Hindlimb muscle (tissue), 1 donor: ENCODE measurements around the gene SLC44A4. TPM values are rescaled to one million over a fixed set of nuclear protein-coding genes. Genes with fewer than 3 reads are reported as not detected.
A peak's percentile ranks its signal among the peaks of the same experiment; 100 is the strongest.
"Not testable (repeated sequence)": the region's sequence is repeated elsewhere in the genome, so short reads cannot be mapped to it uniquely, and the experiment has no call there.

Source experiments
- DNase-seq: peaks from one replicate; pipeline ENCODE4 v3.0.0-alpha.2; 2013
- polyA plus RNA-seq: library from polyadenylated mRNA; unstranded; fragments of 120-200 nt; gene quantifications from one replicate; pipeline ENCODE4 v1.2.1, GENCODE V29; 2013; ENCODE audit not compliant: insufficient read length

SLC44A4 gene
- polyA plus RNA-seq, 1 donor, result 0.23 TPM

DNA sequence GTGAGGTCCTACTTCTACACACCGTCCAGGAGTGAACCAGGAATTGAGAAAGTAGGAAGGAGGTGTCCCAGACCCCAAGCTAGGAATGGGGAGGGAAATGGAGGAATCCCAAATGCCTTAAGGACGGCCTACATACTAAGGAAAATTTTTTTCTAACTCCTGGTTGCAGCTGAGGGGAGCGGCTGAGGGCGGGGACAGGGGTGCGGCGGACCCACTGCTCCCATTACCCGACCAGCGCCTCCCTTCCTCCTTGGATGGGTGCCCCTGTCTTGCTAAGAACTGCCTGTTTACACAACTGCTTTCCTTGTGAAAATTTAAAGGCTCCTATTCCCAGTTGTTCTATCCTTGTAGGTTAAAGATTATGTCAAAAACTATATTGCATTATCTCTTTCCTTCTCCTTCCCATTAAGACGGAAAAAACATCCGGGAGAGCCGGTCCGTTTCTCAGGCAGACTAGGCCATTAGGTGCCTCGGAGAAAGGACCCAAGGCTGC, 52.0 kb downstream of the SLC44A4 start:
- DNase-seq, result peak; percentile 94

DNA sequence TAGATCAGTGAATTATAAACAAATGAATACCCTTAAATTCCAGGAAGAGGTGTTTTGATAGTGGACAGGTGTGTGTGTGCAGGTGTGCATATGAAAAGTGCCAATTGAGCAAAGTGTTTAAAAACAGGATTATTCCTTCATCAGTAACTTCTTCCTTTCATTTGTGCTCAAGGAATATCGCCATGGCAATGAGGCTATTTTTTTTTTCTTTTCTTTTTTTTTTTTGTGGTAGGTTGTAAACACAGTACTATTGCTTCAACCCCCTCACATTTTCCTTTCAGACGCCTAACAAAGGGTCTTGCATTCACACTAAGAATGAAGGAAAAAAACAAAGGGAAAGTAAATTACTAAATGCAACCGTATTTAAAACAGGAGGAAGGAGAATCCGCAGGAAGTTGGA, 53.2 kb downstream of the SLC44A4 start:
- DNase-seq, result no peak

DNA sequence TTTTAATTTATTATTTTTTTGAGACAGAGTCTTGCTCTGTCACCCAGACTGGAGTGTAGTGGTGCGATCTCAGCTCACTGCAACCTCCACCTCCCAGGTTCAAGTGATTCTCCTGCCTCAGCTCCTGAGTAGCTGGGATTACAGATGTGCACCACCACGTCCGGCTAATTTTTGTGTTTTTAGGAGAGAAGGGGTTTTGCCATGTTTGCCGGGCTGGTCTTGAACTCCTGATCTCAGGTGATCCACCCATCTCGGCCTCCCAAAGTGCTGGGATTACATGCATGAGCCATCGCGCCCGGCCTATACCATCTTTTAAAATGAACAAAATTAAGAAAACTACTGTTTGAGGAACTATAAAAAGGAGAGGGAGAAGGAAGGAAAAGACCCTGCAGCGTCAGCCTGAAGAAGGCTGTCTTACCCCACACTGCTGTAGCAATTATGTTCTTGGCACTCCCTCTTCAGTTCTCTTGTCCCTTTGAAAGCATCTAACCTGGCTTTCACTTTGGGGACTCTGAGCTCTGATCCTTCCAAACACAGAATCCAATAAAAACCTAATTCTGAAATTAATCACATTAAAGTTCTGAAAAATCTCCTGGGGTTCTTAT, 55.1 kb downstream of the SLC44A4 start:
- DNase-seq, result not testable (repeated sequence)

DNA sequence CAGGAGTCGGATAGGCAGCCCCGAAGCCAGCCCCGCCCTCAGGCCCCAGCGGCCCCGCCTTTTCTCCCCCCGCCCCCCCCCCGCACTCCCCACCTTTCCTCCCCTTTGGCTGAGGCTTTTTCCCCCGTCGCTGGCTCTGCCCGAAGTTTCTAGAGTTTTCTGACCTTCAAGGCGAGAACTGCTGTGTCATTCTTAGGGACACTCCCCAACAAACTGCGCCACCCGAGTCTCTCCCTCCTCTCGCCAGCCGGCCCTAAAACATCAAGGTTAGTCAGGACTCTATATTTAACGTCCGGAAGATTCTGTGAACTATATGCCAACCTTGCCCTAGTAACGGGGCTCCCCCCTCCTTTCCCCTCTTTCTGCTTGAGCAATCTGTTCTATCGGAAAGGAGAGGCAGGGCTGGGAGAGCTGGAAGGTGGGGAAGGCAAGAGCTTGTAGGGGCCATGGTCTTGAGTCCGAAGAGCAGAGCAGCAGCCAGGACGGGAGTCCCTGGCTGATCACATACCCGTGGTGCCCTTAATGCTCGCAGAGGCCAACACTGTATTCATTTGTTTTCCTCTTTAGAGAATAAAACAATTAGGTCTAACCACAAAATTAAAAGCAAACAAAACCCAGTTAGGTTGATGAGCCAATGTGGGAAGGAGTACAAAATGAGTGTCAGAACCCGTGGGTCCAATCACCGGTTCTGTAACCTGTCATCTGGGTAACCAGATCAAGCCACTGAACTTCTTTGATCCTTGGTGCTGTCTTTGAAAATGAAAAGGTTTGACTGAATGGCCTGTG, 56.6 kb downstream of the SLC44A4 start:
- peak; percentile 71 for DNase-seq

DNA sequence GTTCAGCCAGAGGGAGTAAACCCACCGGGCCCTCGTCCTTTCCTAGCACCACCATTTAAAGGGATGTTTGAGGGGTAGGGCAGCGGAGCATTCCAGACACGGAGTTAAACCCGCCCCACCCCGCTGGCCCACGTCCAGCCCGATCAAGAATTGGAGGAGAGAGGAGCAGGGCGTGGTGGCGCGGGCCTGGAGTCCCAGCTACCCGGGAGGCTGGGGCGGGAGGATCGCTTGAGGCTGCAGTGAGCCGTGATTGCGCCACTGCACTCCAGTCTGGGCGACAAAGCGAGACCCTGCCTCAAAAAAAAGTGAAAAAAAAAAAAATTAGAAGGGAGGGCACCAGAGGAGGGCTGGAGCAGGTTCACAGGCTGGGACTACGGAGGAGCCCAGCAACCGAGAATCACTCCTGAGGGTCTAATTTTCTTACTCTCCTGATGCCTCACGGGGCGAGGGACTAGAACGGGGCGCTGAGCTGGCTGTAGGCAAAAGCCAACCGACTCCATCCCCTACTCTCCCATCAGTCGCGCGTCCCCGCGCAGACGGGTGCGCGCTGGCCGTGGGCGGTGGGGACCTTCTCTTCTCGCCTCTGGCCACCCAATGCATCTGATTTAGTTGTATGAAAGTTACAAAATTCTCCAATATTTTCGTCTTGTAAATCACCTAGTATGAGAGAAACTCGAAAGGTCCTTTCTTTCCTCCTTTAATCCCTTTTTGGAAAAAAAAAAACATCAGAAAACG, 57.3 kb downstream of the SLC44A4 start:
- DNase-seq, result peak; percentile 73

DNA sequence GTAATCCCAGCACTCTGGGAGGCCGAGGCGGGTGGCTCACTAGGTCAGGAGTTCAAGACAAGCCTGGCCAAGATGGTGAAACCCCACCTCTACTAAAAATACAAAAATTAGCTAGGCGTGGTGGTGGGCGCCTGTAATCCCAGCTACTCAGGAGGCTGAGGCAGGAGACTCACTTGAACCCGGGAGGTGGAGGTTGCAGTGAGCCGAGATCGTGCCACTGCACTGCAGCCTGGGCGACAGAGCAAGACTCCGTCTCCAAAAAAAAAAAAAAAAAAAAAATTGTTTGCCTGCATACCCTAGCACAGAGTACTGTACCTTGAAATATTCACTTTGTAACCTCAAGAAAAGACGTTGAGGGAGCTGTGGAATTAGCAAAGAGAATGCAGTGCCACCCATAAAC, 58.4 kb downstream of the SLC44A4 start:
- DNase-seq, result not testable (repeated sequence)

DNA sequence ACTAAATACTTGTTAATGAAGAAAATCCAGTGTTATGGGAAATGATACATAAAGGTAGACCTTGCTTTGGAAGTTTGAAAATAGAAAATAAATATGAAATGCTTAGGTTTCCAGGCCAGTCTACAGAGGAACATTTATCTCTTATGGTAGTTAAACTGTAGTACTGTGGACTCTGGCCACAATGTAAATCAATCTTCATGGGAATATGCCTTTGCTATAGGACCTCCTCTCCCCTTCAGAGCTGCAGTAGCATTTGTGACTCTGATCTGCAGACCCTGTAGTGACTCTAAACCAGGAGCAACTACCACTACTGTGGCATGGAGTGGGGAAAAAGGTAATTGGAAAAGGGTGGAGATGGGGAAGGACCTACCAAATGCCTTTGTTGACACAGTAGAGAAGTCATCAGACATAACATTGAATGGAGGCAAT, 58.9 kb downstream of the SLC44A4 start:
- no peak for DNase-seq

DNA sequence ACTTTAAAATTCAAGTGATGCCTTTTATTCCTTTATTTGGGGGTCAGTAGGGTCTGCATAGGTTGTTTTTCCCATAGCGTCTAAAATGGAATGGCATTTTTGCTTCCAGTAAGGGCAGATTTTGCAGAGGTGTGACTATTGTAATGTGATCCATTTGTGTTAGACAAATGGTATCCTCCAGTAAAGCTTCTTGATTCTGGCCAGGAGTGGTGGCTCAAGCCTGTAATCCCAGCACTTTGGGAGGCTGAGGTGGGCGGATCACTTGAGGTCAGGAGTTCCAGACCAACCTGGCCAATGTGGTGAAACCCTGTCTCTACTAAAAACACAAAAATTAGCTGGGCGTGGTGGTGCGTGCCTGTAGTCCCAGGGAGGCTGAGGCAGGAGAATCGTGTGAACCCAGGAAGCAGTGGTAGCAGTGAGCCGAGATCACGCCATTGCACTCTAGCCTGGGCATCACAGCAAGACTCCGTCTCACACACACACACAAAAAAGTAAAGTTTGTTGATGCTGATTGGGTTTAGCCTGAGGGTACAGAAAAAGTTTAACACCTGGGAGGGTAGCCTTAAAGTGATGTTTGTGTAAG, 60.8 kb downstream of the SLC44A4 start:
- not testable (repeated sequence) for DNase-seq

DNA sequence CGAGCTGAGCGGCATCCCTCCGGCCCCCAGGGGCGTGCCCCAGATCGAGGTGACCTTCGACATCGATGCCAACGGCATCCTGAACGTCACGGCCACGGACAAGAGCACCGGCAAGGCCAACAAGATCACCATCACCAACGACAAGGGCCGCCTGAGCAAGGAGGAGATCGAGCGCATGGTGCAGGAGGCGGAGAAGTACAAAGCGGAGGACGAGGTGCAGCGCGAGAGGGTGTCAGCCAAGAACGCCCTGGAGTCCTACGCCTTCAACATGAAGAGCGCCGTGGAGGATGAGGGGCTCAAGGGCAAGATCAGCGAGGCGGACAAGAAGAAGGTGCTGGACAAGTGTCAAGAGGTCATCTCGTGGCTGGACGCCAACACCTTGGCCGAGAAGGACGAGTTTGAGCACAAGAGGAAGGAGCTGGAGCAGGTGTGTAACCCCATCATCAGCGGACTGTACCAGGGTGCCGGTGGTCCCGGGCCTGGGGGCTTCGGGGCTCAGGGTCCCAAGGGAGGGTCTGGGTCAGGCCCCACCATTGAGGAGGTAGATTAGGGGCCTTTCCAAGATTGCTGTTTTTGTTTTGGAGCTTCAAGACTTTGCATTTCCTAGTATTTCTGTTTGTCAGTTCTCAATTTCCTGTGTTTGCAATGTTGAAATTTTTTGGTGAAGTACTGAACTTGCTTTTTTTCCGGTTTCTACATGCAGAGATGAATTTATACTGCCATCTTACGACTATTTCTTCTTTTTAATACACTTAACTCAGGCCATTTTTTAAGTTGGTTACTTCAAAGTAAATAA, 61.5 kb downstream of the SLC44A4 start:
- not testable (repeated sequence) for DNase-seq

DNA sequence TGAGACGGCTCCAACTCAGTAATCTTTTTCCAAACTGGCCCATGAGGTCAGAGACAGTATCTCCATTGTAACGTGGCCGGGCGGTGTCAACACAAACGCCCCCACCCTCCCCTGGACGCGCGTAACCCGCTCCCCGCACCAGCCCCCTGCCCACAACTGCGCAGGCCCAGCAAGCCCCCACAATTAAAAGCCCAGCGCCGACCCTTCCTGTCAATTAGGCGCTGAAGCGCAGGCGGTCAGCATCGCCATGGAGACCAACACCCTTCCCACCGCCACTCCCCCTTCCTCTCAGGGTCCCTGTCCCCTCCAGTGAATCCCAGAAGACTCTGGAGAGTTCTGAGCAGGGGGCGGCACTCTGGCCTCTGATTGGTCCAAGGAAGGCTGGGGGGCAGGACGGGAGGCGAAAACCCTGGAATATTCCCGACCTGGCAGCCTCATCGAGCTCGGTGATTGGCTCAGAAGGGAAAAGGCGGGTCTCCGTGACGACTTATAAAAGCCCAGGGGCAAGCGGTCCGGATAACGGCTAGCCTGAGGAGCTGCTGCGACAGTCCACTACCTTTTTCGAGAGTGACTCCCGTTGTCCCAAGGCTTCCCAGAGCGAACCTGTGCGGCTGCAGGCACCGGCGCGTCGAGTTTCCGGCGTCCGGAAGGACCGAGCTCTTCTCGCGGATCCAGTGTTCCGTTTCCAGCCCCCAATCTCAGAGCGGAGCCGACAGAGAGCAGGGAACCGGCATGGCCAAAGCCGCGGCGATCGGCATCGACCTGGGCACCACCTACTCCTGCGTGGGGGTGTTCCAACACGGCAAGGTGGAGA, 63.6 kb downstream of the SLC44A4 start, which contains the start of the genes HSPA1A and HSPA1L:
Gene HSPA1A, plus strand, starts transcription at position 519 of the 814 bp plus-strand sequence. Its CDS starts 214 bp downstream, at position 733.
Gene HSPA1L, minus strand, starts transcription at position 259 of the 814 bp plus-strand sequence. CDS start 3,311 bp downstream, outside the sequence.
- peak; percentile 97 for DNase-seq

DNA sequence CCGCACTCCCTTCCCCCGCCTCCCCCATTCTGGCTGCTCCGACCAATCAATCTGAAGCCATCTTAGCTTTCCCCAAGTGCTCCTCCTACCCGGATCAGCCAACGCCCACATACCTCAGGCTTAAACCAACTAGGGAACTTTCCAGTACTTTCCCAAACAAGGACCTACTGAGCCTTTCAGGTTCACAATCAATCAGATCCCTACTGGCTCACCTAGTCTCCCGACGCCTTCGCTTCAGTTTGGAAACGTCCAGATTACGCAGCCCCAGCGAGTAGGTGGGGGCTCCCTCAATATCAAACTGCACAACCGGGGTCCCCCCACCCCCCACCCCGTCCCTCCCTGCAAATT, 64.1 kb downstream of the SLC44A4 start:
- DNase-seq, result peak; percentile 98

DNA sequence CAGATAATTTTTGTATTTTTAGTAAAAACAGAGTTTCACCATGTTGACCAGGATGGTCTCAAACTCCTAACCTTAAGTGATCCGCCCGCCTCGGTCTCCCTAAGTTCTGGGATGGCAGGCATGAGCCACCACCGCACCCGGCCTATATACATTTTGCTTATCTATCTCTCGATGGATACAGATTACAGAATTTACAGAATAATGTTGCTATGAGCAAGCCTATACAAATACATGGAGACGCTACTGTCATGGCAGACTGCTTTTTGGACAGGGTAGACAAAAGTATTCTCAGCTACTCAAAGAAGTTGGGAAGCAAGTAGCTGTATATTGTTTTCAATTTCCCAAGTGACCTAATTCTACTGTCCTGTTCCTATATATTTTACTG, 65.3 kb downstream of the SLC44A4 start:
- DNase-seq, result no peak

Other genes starting within 250 kb of the SLC44A4 start
- 252 TPM for gene BAG6, start 226.3 kb downstream of the SLC44A4 start, polyA plus RNA-seq
- gene APOM, start 223.1 kb downstream of the SLC44A4 start, polyA plus RNA-seq, result 3.3 TPM
- gene C6orf47, start 218.2 kb downstream of the SLC44A4 start, polyA plus RNA-seq, result 13.1 TPM
- 17.1 TPM for gene GPANK1, start 214.0 kb downstream of the SLC44A4 start, polyA plus RNA-seq
- 127 TPM for gene CSNK2B, start 212.9 kb downstream of the SLC44A4 start, polyA plus RNA-seq
- 11.7 TPM for gene LY6G5B, start 209.0 kb downstream of the SLC44A4 start, polyA plus RNA-seq
- 6.3 TPM for gene LY6G5C, start 197.9 kb downstream of the SLC44A4 start, polyA plus RNA-seq
- 54.6 TPM for gene ABHD16A, start 175.7 kb downstream of the SLC44A4 start, polyA plus RNA-seq
- gene LY6G6F, start 172.1 kb downstream of the SLC44A4 start, polyA plus RNA-seq, result not detected
- not detected for gene LY6G6D, start 163.6 kb downstream of the SLC44A4 start, polyA plus RNA-seq
- gene LY6G6C, start 157.3 kb downstream of the SLC44A4 start, polyA plus RNA-seq, result 0.28 TPM
- 0.71 TPM for gene MPIG6B, start 155.6 kb downstream of the SLC44A4 start, polyA plus RNA-seq
- 128 TPM for gene DDAH2, start 149.7 kb downstream of the SLC44A4 start, polyA plus RNA-seq
- gene CLIC1, start 142.5 kb downstream of the SLC44A4 start, polyA plus RNA-seq, result 116 TPM
- gene MSH5, start 139.0 kb downstream of the SLC44A4 start, polyA plus RNA-seq, result 14.4 TPM
- 2.4 TPM for gene SAPCD1, start 116.3 kb downstream of the SLC44A4 start, polyA plus RNA-seq
- 2.5 TPM for gene VWA7, start 101.7 kb downstream of the SLC44A4 start, polyA plus RNA-seq
- 48.6 TPM for gene VARS1, start 83.2 kb downstream of the SLC44A4 start, polyA plus RNA-seq
- 51.7 TPM for gene LSM2, start 72.0 kb downstream of the SLC44A4 start, polyA plus RNA-seq
- 3.7 TPM for gene HSPA1L, start 63.7 kb downstream of the SLC44A4 start, polyA plus RNA-seq
- gene HSPA1A, start 63.5 kb downstream of the SLC44A4 start, polyA plus RNA-seq, result 84.3 TPM
- gene HSPA1B, start 51.3 kb downstream of the SLC44A4 start, polyA plus RNA-seq, result 61.2 TPM
- gene NEU1, start 16.2 kb downstream of the SLC44A4 start, polyA plus RNA-seq, result 17.7 TPM
- gene EHMT2, start 18.7 kb upstream of the SLC44A4 start, polyA plus RNA-seq, result 33.6 TPM
- gene ZBTB12, start 23.1 kb upstream of the SLC44A4 start, polyA plus RNA-seq, result 10.9 TPM
- gene C2, start 48.7 kb upstream of the SLC44A4 start, polyA plus RNA-seq, result 11.1 TPM
- 1.7 TPM for gene CFB, start 67.1 kb upstream of the SLC44A4 start, polyA plus RNA-seq
- 69.7 TPM for gene NELFE, start 80.0 kb upstream of the SLC44A4 start, polyA plus RNA-seq
- gene SKIC2, start 80.2 kb upstream of the SLC44A4 start, polyA plus RNA-seq, result 28.5 TPM
- 16.8 TPM for gene DXO, start 93.1 kb upstream of the SLC44A4 start, polyA plus RNA-seq
- gene C4A, start 103.1 kb upstream of the SLC44A4 start, polyA plus RNA-seq, result 55.9 TPM
- 67.2 TPM for gene C4B, start 135.8 kb upstream of the SLC44A4 start, polyA plus RNA-seq
- 1.8 TPM for gene CYP21A2, start 159.4 kb upstream of the SLC44A4 start, polyA plus RNA-seq
- gene TNXB, start 230.3 kb upstream of the SLC44A4 start, polyA plus RNA-seq, result 125 TPM
- gene ATF6B, start 249.2 kb upstream of the SLC44A4 start, polyA plus RNA-seq, result 49.0 TPM